Inferior parietal cortex (tissue), 1 donor: Measurements from ENCODE around the gene WDR59.
"Not testable (repeated sequence)": the region's sequence is repeated elsewhere in the genome, so short reads cannot be mapped to it uniquely, and the experiment has no call there.

Source experiments
- DNase-seq: peaks from one replicate; pipeline ENCODE4 v3.0.0-alpha.2; 2016; ENCODE audit errors: extremely low spot score

Gene WDR59

DNA sequence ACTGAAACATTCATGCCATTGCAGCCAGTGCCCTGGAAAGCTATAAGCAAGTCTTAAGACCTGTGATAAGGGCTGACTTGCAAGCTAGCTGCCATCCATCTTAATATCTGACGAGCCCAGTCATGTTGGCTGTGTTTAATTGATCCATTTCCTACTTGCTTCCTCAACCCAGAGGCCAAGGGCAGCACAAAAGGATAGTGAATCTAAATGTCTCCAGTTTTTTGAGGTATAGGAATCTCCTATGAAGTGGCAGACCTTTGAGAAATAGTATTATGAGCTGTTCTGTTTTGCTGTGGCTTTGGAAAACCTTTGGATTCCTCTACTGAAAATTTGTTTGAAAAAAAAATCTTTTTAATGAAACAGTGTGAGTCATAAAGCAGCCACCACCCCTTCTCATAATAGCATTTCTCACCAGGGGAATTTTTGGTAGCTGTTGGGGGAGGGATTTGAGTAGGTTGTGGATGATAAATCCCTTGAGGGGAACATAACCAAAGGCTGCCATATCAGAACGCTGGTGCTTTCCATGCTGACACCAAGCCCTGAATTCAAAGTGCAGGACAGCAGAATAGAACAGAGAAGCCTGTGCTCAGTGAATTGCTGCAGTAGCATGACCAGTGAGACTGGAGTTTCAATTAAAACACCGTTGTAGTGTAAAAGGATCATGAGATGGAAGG is 26.8 kb upstream of the WDR59 start:
- peak; percentile 60 for DNase-seq

- no peak for DNase-seq
Observed at GRCh38 chr16:75010427-75010826, 25.5 kb upstream of the WDR59 start.

GRCh38 chr16:75007443-75007842 is 22.5 kb upstream of the WDR59 start:
- DNase-seq = no peak

DNA sequence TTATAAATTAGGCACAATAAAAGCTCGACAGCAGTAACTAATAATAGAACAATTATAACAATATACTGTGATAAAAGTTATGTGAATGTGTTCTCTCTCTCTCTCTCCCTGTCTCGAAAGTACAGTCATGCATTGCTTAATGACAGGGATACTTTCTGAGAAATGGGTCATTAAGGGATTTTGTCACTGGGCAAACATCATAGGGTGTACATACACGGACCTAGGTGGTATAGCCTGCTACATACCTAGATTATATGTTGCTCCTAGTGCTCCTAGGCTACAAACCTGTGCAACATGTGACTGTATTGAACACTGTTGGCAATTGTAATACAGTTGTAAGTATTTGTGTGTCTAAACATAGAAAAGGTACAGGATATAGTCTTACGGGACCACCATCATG is 20.8 kb upstream of the WDR59 start:
- no peak for DNase-seq

- no peak for DNase-seq
Observed at GRCh38 chr16:75004460-75004859, 19.5 kb upstream of the WDR59 start.

DNA sequence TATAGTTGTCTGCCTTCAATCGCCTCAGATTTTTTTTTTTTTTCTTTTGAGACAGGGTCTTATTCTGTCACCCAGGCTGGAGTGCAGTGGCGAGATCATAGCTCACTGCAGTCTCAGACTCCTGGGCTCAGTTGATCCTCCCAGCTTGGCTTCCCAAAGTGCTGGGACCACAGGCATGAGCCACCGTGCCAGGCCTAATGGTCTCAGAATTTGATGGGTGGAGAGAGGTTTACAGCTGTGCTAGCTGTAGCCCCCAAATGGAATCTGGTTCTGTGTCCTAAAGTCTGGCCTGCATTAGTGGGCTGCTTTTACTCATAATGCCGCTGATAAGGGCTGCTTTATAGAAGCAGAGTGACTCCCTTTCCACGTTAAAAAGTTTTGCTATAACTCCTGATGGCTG is 19.0 kb upstream of the WDR59 start:
- DNase-seq = no peak

GRCh38 chr16:75002474-75002873 is 17.6 kb upstream of the WDR59 start:
- no peak for DNase-seq

DNA sequence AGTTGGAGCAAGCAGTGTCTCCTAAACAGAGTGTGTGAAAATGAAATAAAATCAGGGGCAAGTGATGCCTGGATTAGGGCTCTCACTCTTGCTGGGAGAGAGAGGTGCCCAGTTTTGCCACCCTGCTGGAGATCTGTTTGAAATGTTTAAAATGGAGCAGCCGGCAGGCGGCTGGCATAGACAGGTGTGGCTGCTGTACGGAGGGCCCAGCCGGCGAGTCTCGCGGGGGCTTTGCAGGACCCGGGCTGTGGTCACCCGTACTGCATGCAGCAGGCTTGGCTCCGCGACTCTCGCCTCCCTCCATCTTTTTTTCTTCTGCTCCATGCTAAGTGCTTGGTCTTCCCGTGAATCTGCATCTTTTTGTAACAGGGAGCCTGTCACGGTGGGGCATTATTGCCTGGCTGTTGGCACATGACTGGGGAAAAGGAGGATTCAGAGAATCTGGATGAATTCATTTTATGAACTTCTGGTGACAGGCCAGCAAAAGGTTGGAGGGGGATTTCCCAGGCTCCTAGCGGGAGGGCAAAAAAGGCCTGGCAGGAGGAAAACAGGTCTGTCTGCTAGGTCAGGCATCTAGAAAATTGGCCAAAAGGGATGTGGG is 15.7 kb upstream of the WDR59 start:
- DNase-seq = no peak

- DNase-seq = peak; percentile 36
Observed at GRCh38 chr16:74999609-75000480, 14.9 kb upstream of the WDR59 start.

DNA sequence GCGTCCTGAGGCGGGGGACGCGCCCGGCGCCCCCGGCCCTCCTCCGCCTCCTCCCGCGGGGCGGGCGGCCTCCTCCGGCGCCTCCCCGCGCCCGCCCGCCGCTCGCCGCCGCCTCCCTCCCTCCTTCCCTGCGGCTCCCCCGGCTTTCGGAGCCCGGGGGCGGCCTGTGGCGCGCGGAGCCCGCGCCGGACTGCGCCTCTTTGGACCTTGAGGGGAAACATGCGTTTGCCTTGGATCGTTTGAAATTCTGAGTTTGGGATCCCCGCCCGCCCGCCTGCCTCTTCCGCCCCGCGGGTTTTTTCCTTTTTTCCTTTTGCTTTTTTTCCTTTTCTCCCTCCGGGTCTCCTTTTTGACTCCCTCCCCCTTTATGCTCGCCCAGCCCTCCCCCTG is 14.3 kb upstream of the WDR59 start:
- no peak for DNase-seq

DNA sequence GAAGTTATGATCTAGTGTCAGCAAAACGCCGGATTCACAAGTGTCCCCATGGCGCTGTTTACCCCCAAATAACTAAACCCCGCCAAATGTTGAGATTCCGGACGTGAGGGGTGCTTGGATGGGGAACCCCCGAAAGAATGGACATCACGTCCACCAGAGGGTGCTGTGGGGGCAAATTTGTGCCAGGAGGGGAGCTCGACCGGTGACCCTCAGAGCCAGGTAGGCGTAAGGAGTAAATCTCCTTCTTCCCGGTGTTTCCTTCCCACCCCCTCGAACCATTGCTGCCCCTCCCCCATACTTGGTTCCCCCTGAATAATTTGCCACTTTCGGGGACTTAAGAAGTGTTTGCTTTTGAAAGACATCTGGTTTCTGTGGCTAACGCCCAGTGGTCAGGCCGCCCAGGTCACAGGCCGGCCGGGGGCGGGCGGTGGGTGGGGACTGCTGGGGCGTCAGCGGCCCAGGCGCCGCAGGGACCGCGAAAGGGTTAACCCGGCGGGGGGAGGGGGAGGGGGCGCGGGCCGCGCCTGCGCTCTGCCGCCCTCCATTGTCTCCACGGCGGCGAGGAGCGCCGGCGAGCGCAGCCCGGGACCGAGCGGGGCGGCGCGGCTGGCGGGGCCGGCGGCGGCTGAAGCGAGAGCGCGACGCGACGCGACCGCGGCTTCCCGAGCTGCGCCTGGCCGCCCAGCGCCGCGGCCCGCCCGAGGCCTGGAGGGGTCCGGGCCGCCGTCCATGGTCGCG is 13.7 kb upstream of the WDR59 start, which contains the start of gene ZNRF1:
Gene ZNRF1 (plus strand): TSS at position 544 of the 738 bp plus-strand sequence. CDS start 648 bp downstream, outside the sequence.
- DNase-seq = peak; percentile 78

GRCh38 chr16:74997042-74997491 is 12.1 kb upstream of the WDR59 start:
- no peak for DNase-seq

- no peak for DNase-seq
Observed at GRCh38 chr16:74995986-74996385, 11.1 kb upstream of the WDR59 start.

- DNase-seq = no peak
Observed at GRCh38 chr16:74991593-74992403, 6.9 kb upstream of the WDR59 start.

DNA sequence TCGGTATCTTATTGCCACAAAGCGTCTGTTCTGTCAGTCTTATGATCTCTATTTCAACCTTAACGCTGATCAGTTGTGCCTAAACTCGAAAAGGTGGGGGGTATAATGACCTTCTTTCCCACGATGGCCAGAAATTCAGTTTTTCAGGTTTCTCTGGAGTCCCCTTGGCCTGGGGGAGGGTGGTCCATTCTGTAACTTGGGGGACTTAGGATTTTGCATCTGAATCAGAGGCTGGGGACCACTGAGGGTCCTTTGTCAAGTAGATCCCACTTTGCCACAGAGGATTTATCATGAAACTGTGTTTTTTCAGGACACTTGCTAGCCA is 6.3 kb upstream of the WDR59 start:
- DNase-seq = no peak

- DNase-seq = no peak
Observed at GRCh38 chr16:74990832-74991231, 5.9 kb upstream of the WDR59 start.

- DNase-seq = not testable (repeated sequence)
Observed at GRCh38 chr16:74989864-74990263, 4.9 kb upstream of the WDR59 start.

GRCh38 chr16:74987027-74987681 is 2.2 kb upstream of the WDR59 start:
- no peak for DNase-seq

DNA sequence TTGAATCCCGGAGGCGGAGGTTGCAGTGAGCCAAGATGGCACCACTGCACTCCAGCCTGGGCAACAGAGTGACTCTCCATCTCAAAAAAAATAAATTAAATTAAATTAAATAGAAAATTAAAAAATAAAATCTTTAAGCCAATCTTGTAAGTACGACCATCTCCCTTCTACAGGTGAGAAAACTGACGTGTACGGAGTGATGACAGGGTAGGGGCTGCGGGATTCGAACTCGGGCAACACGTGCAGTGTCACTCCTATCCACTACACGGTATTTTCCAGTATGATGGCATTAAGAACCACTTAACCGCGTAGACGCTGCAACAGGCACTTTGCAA is 762 bp downstream of the WDR59 start:
- DNase-seq = no peak

- DNase-seq = no peak
Observed at GRCh38 chr16:74982256-74982655, 2.7 kb downstream of the WDR59 start.

DNA sequence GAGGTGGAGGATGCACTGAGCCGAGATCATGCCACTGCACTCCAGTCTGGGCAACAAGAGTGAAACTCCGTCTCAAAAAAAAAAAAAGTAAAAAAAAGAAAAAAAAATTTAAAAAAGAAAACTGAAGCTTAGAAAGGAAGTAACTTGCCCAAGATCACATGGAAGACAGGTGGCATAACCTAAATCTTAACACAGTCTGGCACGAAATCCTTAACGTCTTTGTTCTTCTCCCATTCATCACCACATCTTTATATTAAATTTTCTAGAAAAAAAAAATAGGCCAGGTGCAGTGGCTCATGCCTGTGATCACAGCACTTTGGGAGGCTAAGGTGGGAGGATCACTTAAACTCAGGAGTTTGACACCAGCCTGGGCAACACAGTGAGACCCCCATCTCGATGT is 9.3 kb downstream of the WDR59 start:
- no peak for DNase-seq
